ENCODE data around the gene DEPDC5. TPM values are rescaled to one million over a fixed set of nuclear protein-coding genes. Genes with fewer than 3 reads are reported as not detected.

The DEPDC5 gene
- total and polyA plus RNA-seq, 2 donors (not counting 1 experiment from before 2014, with no cell fraction given) = 35.5 to 124 TPM

GRCh38 chr22:31950226-31950625 is 196.4 kb downstream of the DEPDC5 start:
- ChIA-PET POLR2A (interaction anchor here (0.6 kb wide), 1 partner anchor 33 kb away, joined by 3 read pairs; no protein-coding TSS in a partner anchor), CTCF (interaction anchor here (1.7 to 2.6 kb wide), 2 partner anchors 21 to 285 kb away, joined by 5 to 17 read pairs; no protein-coding TSS in a partner anchor)
- DNase-seq (no peak), ATAC-seq (ENCODE audit: low read depth) (no peak)
- H3K4me1 ChIP-seq (ENCODE audit: control insufficient read depth in 2 of 2, insufficient read depth in 2 of 2, low read length in 2 of 2) = peaks cover 19 to 20% of the 10 kb centered on the region in 2 donors
- no peak overlapping the region for H3K27ac ChIP-seq (ENCODE audit: low read length in 2 of 2)
- intact Hi-C loops (cut with micrococcal nuclease) = no loop called here
- Mint-ChIP-seq H3K27ac (no peak overlapping the region), H3K9me3 (ENCODE audit: insufficient read depth) (no peaks in the 10 kb centered on the region), H3K4me1 (peaks cover 32% of the 10 kb centered on the region), H3K27me3 (no peaks in the 10 kb centered on the region), H3K4me3 (no peak overlapping the region)
- TF ChIP-seq CTCF (IDR thresholded peaks at IDR 0.05) = no peak
- no peak for TF ChIP-seq EZH2 (IDR thresholded peaks at IDR 0.05; ENCODE audit: borderline replicate concordance, insufficient read depth, low read depth, low read length, poor library complexity, severe bottlenecking)
- H3K27me3 ChIP-seq (replicated peaks in 1 of 4; ENCODE audit: control extremely low read depth in 1 of 4, control insufficient read depth in 3 of 4, insufficient read depth in 4 of 4, low read length in 3 of 4) = no peaks in the 10 kb centered on the region
- WGBS (ENCODE audit: insufficient coverage) = 97% methylated on average over 4 of the region's 4 CpGs
- H3K4me2 ChIP-seq (replicated peaks; ENCODE audit: low read depth, low read length, poor library complexity, severe bottlenecking) = no peak overlapping the region
- H4K20me1 ChIP-seq (ENCODE audit: control insufficient read depth, insufficient read depth, low read length, poor library complexity, severe bottlenecking) = peaks cover 25% of the 10 kb centered on the region
- H3K4me3 ChIP-seq (ENCODE audit: control extremely low read depth in 1 of 5, extremely low read depth in 1 of 5, insufficient read depth in 1 of 5, low read depth in 2 of 5, low read length in 4 of 5) = no peak overlapping the region
- H3K9ac ChIP-seq (ENCODE audit: low read length) = no peak overlapping the region
- peaks cover 71% of the 10 kb centered on the region for H3K79me2 ChIP-seq (ENCODE audit: control insufficient read depth, insufficient read depth, low read length)
- no peak overlapping the region for H2AFZ ChIP-seq (ENCODE audit: insufficient read depth, low read depth, low read length, poor library complexity, severe bottlenecking)
- H3K9me3 ChIP-seq (ENCODE audit: control extremely low read depth in 1 of 3, control insufficient read depth in 2 of 3, insufficient read depth in 1 of 3, low read length in 2 of 3) = no peaks in the 10 kb centered on the region
- H3K36me3 ChIP-seq (replicated peaks in 1 of 2; ENCODE audit: control extremely low read depth in 1 of 2, control insufficient read depth in 1 of 2, extremely low read depth in 1 of 2, insufficient read depth in 2 of 2, low read length in 1 of 2) = peaks cover 0 to 31% of the 10 kb centered on the region in 2 experiments

GRCh38 chr22:31951194-31952093 is 197.6 kb downstream of the DEPDC5 start:
- H3K9ac ChIP-seq (ENCODE audit: low read length) = no peak overlapping the region
- ATAC-seq (ENCODE audit: low read depth) (no peak), DNase-seq (no peak)
- no peaks in the 10 kb centered on the region for H3K27me3 Mint-ChIP-seq
- no peaks in the 10 kb centered on the region for H3K27me3 ChIP-seq (replicated peaks in 1 of 4; ENCODE audit: control extremely low read depth in 1 of 4, control insufficient read depth in 3 of 4, insufficient read depth in 4 of 4, low read length in 3 of 4)
- H3K9me3 Mint-ChIP-seq (ENCODE audit: insufficient read depth) = no peaks in the 10 kb centered on the region
- peaks cover 32% of the 10 kb centered on the region for H3K4me1 Mint-ChIP-seq
- no peak overlapping the region for H2AFZ ChIP-seq (ENCODE audit: insufficient read depth, low read depth, low read length, poor library complexity, severe bottlenecking)
- no peak overlapping the region for H3K27ac Mint-ChIP-seq
- ChIA-PET POLR2A (no interaction called here), CTCF (interaction anchor here (1.0 to 2.6 kb wide), 5 partner anchors 10 to 286 kb away, joined by 3 to 17 read pairs (median 4); no protein-coding TSS in a partner anchor)
- H3K4me2 ChIP-seq (replicated peaks; ENCODE audit: low read depth, low read length, poor library complexity, severe bottlenecking) = no peak overlapping the region
- H3K4me3 ChIP-seq (ENCODE audit: control extremely low read depth in 1 of 5, extremely low read depth in 1 of 5, insufficient read depth in 1 of 5, low read depth in 2 of 5, low read length in 4 of 5) = no peak overlapping the region
- WGBS (ENCODE audit: insufficient coverage) = 93% methylated on average over 6 of the region's 8 CpGs
- H3K36me3 ChIP-seq (replicated peaks in 1 of 2; ENCODE audit: control extremely low read depth in 1 of 2, control insufficient read depth in 1 of 2, extremely low read depth in 1 of 2, insufficient read depth in 2 of 2, low read length in 1 of 2) = peaks cover 2 to 36% of the 10 kb centered on the region in 2 experiments
- H4K20me1 ChIP-seq (ENCODE audit: control insufficient read depth, insufficient read depth, low read length, poor library complexity, severe bottlenecking) = peaks cover 25% of the 10 kb centered on the region
- peaks cover 71% of the 10 kb centered on the region for H3K79me2 ChIP-seq (ENCODE audit: control insufficient read depth, insufficient read depth, low read length)
- H3K27ac ChIP-seq (ENCODE audit: low read length in 2 of 2) = no peak overlapping the region
- no peak overlapping the region for H3K4me3 Mint-ChIP-seq
- intact Hi-C loops (cut with micrococcal nuclease) = no loop called here
- H3K9me3 ChIP-seq (ENCODE audit: control extremely low read depth in 1 of 3, control insufficient read depth in 2 of 3, insufficient read depth in 1 of 3, low read length in 2 of 3) = no peaks in the 10 kb centered on the region
- peaks cover 8% of the 10 kb centered on the region in 2 donors for H3K4me1 ChIP-seq (ENCODE audit: control insufficient read depth in 2 of 2, insufficient read depth in 2 of 2, low read length in 2 of 2)
- TF ChIP-seq EZH2 (IDR thresholded peaks at IDR 0.05; ENCODE audit: borderline replicate concordance, insufficient read depth, low read depth, low read length, poor library complexity, severe bottlenecking) = no peak
- TF ChIP-seq CTCF (IDR thresholded peaks at IDR 0.05) = no peak

Measured in B cell (primary cell).